ENCODE data around the gene ADAMTS12.
"Not testable (repeated sequence)": the region's sequence is repeated elsewhere in the genome, so short reads cannot be mapped to it uniquely, and the experiment has no call there.

The ADAMTS12 gene, protein sequence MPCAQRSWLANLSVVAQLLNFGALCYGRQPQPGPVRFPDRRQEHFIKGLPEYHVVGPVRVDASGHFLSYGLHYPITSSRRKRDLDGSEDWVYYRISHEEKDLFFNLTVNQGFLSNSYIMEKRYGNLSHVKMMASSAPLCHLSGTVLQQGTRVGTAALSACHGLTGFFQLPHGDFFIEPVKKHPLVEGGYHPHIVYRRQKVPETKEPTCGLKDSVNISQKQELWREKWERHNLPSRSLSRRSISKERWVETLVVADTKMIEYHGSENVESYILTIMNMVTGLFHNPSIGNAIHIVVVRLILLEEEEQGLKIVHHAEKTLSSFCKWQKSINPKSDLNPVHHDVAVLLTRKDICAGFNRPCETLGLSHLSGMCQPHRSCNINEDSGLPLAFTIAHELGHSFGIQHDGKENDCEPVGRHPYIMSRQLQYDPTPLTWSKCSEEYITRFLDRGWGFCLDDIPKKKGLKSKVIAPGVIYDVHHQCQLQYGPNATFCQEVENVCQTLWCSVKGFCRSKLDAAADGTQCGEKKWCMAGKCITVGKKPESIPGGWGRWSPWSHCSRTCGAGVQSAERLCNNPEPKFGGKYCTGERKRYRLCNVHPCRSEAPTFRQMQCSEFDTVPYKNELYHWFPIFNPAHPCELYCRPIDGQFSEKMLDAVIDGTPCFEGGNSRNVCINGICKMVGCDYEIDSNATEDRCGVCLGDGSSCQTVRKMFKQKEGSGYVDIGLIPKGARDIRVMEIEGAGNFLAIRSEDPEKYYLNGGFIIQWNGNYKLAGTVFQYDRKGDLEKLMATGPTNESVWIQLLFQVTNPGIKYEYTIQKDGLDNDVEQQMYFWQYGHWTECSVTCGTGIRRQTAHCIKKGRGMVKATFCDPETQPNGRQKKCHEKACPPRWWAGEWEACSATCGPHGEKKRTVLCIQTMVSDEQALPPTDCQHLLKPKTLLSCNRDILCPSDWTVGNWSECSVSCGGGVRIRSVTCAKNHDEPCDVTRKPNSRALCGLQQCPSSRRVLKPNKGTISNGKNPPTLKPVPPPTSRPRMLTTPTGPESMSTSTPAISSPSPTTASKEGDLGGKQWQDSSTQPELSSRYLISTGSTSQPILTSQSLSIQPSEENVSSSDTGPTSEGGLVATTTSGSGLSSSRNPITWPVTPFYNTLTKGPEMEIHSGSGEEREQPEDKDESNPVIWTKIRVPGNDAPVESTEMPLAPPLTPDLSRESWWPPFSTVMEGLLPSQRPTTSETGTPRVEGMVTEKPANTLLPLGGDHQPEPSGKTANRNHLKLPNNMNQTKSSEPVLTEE (N-terminal part only)

GRCh38 chr5:33891788-33892619 is at the start of gene ADAMTS12:
Gene ADAMTS12 (minus strand): TSS chr5:33891990. CDS start chr5:33891856, 134 bp downstream.
- DNase-seq = peak; percentile 87

- DNase-seq = no peak
Measured at GRCh38 chr5:33941090-33941489, 49.3 kb upstream of the ADAMTS12 start.

- DNase-seq = peak; percentile 78
Measured at GRCh38 chr5:33939556-33940262, 47.9 kb upstream of the ADAMTS12 start.

- DNase-seq = no peak
Measured at GRCh38 chr5:33938881-33939280, 47.1 kb upstream of the ADAMTS12 start.

- DNase-seq = no peak
Measured at GRCh38 chr5:33938507-33938796, 46.7 kb upstream of the ADAMTS12 start.

DNA sequence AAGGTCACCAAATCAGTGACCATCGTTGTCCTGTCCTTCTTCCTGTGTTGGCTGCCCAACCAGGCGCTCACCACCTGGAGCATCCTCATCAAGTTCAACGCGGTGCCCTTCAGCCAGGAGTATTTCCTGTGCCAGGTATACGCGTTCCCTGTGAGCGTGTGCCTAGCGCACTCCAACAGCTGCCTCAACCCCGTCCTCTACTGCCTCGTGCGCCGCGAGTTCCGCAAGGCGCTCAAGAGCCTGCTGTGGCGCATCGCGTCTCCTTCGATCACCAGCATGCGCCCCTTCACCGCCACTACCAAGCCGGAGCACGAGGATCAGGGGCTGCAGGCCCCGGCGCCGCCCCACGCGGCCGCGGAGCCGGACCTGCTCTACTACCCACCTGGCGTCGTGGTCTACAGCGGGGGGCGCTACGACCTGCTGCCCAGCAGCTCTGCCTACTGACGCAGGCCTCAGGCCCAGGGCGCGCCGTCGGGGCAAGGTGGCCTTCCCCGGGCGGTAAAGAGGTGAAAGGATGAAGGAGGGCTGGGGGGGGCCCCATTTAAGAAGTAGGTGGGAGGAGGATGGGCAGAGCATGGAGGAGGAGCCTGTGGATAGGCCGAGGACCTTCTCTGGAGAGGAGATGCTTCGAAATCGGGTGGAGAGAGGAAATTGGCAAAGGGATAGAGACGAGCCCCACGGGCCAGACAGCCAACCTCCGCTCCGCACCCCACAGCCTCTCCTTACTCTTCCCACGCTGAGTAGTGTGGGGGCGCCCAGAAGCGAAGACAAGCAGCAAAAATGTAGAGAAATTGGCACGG is 46.1 kb upstream of the ADAMTS12 start:
- DNase-seq = no peak

DNA sequence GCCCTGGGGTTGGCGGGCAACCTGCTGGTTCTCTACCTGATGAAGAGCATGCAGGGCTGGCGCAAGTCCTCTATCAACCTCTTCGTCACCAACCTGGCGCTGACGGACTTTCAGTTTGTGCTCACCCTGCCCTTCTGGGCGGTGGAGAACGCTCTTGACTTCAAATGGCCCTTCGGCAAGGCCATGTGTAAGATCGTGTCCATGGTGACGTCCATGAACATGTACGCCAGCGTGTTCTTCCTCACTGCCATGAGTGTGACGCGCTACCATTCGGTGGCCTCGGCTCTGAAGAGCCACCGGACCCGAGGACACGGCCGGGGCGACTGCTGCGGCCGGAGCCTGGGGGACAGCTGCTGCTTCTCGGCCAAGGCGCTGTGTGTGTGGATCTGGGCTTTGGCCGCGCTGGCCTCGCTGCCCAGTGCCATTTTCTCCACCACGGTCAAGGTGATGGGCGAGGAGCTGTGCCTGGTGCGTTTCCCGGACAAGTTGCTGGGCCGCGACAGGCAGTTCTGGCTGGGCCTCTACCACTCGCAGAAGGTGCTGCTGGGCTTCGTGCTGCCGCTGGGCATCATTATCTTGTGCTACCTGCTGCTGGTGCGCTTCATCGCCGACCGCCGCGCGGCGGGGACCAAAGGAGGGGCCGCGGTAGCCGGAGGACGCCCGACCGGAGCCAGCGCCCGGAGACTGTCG is 45.4 kb upstream of the ADAMTS12 start:
- no peak for DNase-seq

DNA sequence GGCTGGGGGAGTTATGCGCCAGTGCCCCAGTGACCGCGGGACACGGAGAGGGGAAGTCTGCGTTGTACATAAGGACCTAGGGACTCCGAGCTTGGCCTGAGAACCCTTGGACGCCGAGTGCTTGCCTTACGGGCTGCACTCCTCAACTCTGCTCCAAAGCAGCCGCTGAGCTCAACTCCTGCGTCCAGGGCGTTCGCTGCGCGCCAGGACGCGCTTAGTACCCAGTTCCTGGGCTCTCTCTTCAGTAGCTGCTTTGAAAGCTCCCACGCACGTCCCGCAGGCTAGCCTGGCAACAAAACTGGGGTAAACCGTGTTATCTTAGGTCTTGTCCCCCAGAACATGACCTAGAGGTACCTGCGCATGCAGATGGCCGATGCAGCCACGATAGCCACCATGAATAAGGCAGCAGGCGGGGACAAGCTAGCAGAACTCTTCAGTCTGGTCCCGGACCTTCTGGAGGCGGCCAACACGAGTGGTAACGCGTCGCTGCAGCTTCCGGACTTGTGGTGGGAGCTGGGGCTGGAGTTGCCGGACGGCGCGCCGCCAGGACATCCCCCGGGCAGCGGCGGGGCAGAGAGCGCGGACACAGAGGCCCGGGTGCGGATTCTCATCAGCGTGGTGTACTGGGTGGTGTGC is 44.7 kb upstream of the ADAMTS12 start, which contains the start of gene RXFP3:
RXFP3 (plus strand) TSS at position 6 of the 636 bp plus-strand sequence; CDS start at position 361, 355 bp downstream.
- DNase-seq = no peak

- DNase-seq = no peak
Measured at GRCh38 chr5:33936004-33936380, 44.2 kb upstream of the ADAMTS12 start.

DNA sequence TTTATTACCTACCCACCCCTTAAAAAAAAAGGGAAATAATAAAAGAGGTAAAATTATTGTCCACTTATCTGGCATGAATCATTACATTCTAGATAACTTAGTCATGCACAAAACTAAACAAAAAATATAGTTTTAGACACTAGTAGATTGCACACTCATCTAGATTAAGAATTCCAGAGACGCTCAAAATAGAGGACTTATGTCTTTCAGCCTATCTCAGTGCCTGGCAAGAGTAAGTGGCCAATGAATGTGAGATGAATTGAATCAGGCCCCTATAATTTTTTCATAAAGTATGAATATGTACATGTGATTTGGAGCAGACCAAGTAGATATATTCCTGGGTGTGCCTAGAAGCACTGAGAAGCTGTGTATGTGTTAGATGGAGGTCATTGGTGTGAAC is 42.4 kb upstream of the ADAMTS12 start:
- DNase-seq = peak; percentile 63

GRCh38 chr5:33933723-33934169 is 42.0 kb upstream of the ADAMTS12 start:
- peak; percentile 5 for DNase-seq

GRCh38 chr5:33931136-33931535 is 39.3 kb upstream of the ADAMTS12 start:
- no peak for DNase-seq

DNA sequence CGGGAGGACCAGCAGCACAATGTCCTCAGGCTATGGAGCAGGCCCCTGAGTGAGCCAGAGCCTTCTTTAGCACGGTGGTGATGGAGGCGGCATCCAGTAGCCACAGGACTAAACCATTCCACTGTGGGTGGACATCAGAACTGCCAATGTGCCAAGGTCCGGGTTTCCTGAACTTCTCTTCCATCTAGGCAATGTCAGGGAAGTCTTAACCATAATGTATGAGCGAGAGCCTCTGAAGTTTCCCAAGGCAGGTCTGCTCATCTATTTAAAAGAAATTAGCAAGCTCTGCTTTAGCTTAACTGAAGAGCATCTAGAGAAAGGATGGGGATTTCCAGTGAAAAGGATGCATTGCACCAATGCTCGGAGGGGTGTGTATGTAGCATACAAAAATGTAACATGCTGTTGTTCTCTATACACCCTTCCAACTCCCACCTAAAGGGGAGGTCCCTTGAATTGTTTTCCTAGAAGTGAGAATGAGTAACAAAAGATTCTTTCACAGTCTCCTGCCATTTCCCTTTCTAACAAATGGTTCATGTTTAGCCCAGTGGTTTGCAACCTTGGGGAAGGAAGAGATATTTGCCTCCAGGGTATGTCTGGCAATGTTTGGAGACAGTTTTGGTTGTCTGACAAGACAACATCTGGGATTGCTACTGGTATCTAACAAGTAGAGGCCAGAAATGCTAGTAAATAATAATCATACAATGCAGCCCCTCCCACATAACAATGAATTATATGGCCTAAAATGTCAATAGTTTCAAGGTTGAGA is 38.3 kb upstream of the ADAMTS12 start:
- peak; percentile 64 for DNase-seq

DNA sequence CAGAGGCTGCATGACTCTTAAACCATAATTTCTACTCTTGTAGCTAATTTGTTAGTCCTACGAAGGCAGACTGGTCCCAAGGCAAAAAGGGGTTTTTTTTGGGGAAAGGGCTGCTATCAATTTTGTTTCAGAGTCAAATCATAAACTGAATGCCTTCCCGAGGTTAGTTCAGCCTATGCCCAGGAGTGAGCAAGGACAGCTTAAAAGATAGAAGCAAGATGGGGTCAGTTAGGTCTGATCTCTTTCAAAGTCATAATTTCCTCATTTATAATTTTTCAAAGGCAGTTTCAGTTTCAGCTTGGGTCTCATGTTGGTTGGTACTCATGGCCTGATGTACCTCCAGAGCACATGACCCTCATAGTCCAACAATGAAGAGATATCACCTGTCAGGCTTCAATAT is 36.5 kb upstream of the ADAMTS12 start:
- no peak for DNase-seq

DNA sequence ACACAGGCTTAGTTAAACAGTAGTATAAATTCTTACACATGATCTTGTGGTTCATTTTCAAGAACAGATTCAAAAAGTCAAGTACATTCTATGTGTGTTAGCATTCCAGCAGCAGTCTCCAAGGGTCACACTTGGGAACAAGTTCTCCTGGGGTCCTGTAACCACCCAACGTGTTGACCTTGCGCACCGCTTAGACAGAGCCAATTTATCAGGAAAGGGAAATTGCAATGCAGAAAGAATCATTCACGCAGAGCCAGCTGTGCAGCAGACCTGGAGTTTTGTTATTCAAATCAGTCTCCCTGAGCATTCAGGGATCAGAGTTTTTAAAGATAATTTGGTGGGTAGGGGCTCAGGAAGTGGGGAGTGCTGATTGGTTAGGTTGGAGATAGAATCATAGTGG is 35.9 kb upstream of the ADAMTS12 start:
- no peak for DNase-seq

- DNase-seq = no peak
Measured at GRCh38 chr5:33925278-33925677, 33.5 kb upstream of the ADAMTS12 start.

GRCh38 chr5:33921002-33921401 is 29.2 kb upstream of the ADAMTS12 start:
- no peak for DNase-seq

- DNase-seq = not testable (repeated sequence)
Measured at GRCh38 chr5:33914844-33915243, 23.1 kb upstream of the ADAMTS12 start.

GRCh38 chr5:33906248-33906647 is 14.5 kb upstream of the ADAMTS12 start:
- DNase-seq = not testable (repeated sequence)

Data from NCI-H226 (cell line).